Endometrium (tissue), 2 donors: ENCODE measurements around the gene C21orf91.

Source experiments
- FAIRE-seq: peaks from 2 replicates; lab custom pipeline; 2012; peaks lifted over from hg19 to GRCh38; lab: Jason Lieb, UNC
- donor health status: control.
- donor health status: control.

C21orf91 gene

GRCh38 chr21:17797967-17798366, 21.2 kb downstream of the C21orf91 start:
- no peak for FAIRE-seq

GRCh38 chr21:17796503-17796902, 22.7 kb downstream of the C21orf91 start:
- FAIRE-seq = no peak

GRCh38 chr21:17796037-17796403, 23.1 kb downstream of the C21orf91 start:
- no peak for FAIRE-seq

GRCh38 chr21:17795146-17796036, 23.8 kb downstream of the C21orf91 start:
- FAIRE-seq = no peak

- no peak for FAIRE-seq
Observed at GRCh38 chr21:17794518-17795145, 24.5 kb downstream of the C21orf91 start.

- FAIRE-seq = no peak
Observed at GRCh38 chr21:17793246-17794123, 25.7 kb downstream of the C21orf91 start.

GRCh38 chr21:17789656-17790055, 29.5 kb downstream of the C21orf91 start:
- no peak for FAIRE-seq

GRCh38 chr21:17789069-17789468, 30.1 kb downstream of the C21orf91 start:
- FAIRE-seq = no peak

GRCh38 chr21:17786851-17787181, 32.3 kb downstream of the C21orf91 start:
- no peak for FAIRE-seq

- no peak for FAIRE-seq
Observed at GRCh38 chr21:17786071-17786850, 32.9 kb downstream of the C21orf91 start.

- no peak for FAIRE-seq
Observed at GRCh38 chr21:17785403-17785788, 33.8 kb downstream of the C21orf91 start.

GRCh38 chr21:17784604-17785402, 34.4 kb downstream of the C21orf91 start:
- no peak for FAIRE-seq

- FAIRE-seq = no peak
Observed at GRCh38 chr21:17784180-17784598, 35.0 kb downstream of the C21orf91 start.

GRCh38 chr21:17783481-17784179, 35.5 kb downstream of the C21orf91 start:
- no peak for FAIRE-seq

- no peak for FAIRE-seq
Observed at GRCh38 chr21:17783003-17783402, 36.2 kb downstream of the C21orf91 start.

GRCh38 chr21:17782051-17782450, 37.1 kb downstream of the C21orf91 start:
- no peak for FAIRE-seq

- no peak for FAIRE-seq
Observed at GRCh38 chr21:17781524-17781923, 37.6 kb downstream of the C21orf91 start.

GRCh38 chr21:17780539-17780938, 38.6 kb downstream of the C21orf91 start:
- FAIRE-seq = no peak

GRCh38 chr21:17779980-17780379, 39.2 kb downstream of the C21orf91 start:
- no peak for FAIRE-seq

GRCh38 chr21:17779496-17779895, 39.7 kb downstream of the C21orf91 start:
- FAIRE-seq = no peak
